Parathyroid adenoma (tissue), 2 donors: Measurements from ENCODE around the gene RAPGEF6.

Experiments
- H2AFZ ChIP-seq: fragments of 300-600 bp; sonication (generic); one replicate; pipeline ENCODE4 v1.7.0; 2017; ENCODE audit warnings: antibody characterized with exemption, mild to moderate bottlenecking
- H3K27ac ChIP-seq: fragments of 300-600 bp; sonication (generic); one replicate; pipeline ENCODE4 v1.7.0; 2017
- H3K27me3 ChIP-seq: fragments of 300-600 bp; sonication (generic); one replicate; pipeline ENCODE4 v1.7.0; 2017; ENCODE audit warnings: low read length; ENCODE audit not compliant: control insufficient read depth, insufficient read depth
- H3K36me3 ChIP-seq: fragments of 300-600 bp; sonication (generic); one replicate; pipeline ENCODE4 v1.7.0; 2017; ENCODE audit warnings: low read length; ENCODE audit not compliant: control insufficient read depth, insufficient read depth
- H3K4me1 ChIP-seq: fragments of 300-600 bp; sonication (generic); one replicate; pipeline ENCODE4 v1.7.0; 2017; ENCODE audit warnings: control low read depth
- H3K4me2 ChIP-seq: fragments of 300-600 bp; sonication (generic); one replicate; pipeline ENCODE4 v1.7.0; 2017; ENCODE audit warnings: low read length
- H3K4me3 ChIP-seq: fragments of 300-600 bp; sonication (generic); one replicate; pipeline ENCODE4 v1.7.0; 2017; ENCODE audit warnings: low read depth, low read length
- H3K79me2 ChIP-seq: fragments of 300-600 bp; sonication (generic); one replicate; pipeline ENCODE4 v1.7.0; 2017; ENCODE audit warnings: control low read depth
- H3K9ac ChIP-seq: fragments of 300-600 bp; sonication (generic); one replicate; pipeline ENCODE4 v1.7.0; 2017; ENCODE audit warnings: mild to moderate bottlenecking
- H3K9me3 ChIP-seq: fragments of 300-600 bp; sonication (generic); one replicate; pipeline ENCODE4 v1.7.0; 2017; ENCODE audit warnings: low read length; ENCODE audit not compliant: control insufficient read depth
- TF ChIP-seq, protein P1 (sequence below): fragments of 300-600 bp; sonication (generic); IDR thresholded peaks from one replicate; pipeline ENCODE4 v1.7.0; 2017; ENCODE audit warnings: antibody characterized with exemption, mild to moderate bottlenecking
- donor health status: primary hyperparathyroidism.

Gene RAPGEF6

GRCh38 chr5:131634996-131635683, at the start of gene RAPGEF6:
Gene RAPGEF6 (minus strand): TSS chr5:131635229. CDS start chr5:131635030, 199 bp downstream.
- H3K79me2 ChIP-seq: peaks cover 40% of the 10 kb centered on the region
- H3K27me3 ChIP-seq: no peaks in the 10 kb centered on the region
- peaks cover 18% of the 10 kb centered on the region for H3K4me1 ChIP-seq
- TF ChIP-seq, protein P1, sequence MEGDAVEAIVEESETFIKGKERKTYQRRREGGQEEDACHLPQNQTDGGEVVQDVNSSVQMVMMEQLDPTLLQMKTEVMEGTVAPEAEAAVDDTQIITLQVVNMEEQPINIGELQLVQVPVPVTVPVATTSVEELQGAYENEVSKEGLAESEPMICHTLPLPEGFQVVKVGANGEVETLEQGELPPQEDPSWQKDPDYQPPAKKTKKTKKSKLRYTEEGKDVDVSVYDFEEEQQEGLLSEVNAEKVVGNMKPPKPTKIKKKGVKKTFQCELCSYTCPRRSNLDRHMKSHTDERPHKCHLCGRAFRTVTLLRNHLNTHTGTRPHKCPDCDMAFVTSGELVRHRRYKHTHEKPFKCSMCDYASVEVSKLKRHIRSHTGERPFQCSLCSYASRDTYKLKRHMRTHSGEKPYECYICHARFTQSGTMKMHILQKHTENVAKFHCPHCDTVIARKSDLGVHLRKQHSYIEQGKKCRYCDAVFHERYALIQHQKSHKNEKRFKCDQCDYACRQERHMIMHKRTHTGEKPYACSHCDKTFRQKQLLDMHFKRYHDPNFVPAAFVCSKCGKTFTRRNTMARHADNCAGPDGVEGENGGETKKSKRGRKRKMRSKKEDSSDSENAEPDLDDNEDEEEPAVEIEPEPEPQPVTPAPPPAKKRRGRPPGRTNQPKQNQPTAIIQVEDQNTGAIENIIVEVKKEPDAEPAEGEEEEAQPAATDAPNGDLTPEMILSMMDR: no peak
- no peaks in the 10 kb centered on the region for H3K9me3 ChIP-seq
- H3K9ac ChIP-seq: peak within 1 kb of the TSS; percentile 85
- peak within 1 kb of the TSS; percentile 86 for H3K4me3 ChIP-seq
- H3K4me2 ChIP-seq: peak within 1 kb of the TSS; percentile 94
- peak within 1 kb of the TSS; percentile 87 for H2AFZ ChIP-seq
- H3K36me3 ChIP-seq: no peaks in the 10 kb centered on the region
- peak within 1 kb of the TSS; percentile 99 for H3K27ac ChIP-seq

DNA sequence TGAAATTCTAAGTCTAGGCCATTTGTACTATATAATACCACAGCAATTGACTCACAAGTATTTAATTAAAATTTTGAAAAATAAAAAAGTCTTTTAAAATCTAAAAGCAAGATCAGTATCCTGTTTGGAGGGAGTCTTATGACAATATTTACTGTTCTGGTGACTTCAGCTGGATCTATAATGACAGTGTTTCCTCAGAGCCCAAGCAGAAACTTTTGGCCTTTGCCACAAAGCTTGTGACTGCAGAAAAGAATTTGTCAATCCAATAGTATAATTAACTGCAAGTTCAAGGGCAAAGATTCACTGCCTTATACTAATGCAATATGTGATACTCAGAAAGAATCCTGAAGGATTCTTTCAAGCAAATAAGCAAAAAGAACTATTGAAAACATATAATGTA, 49.6 kb upstream of the RAPGEF6 start:
- Histone ChIP-seq H3K27ac (no peak overlapping the region), H3K9ac (no peak overlapping the region)

DNA sequence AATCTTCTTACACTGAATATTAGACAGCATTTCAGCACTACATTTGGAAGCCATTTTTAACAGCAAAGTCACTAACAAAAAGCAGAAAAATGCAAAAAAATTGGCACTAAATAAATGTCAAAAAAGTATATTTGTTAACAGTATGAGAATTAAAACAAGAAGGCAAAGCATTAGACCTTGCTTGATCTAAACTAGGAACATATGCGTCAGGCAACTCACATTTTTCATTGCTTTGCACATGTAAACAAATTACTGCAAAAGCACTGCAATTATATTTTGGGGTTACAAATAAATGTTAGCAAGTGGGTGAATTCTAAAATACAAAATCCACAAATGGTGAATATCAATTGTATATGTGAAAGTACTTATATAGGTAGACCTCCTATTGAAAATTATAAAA, 49.0 kb upstream of the RAPGEF6 start:
- no peaks in the 10 kb centered on the region for H3K36me3 ChIP-seq
- H3K27ac ChIP-seq: no peak overlapping the region
- H3K4me2 ChIP-seq: no peak overlapping the region
- no peaks in the 10 kb centered on the region for H3K4me1 ChIP-seq
- TF ChIP-seq, protein P1: no peak
- H3K79me2 ChIP-seq: no peaks in the 10 kb centered on the region
- no peak overlapping the region for H3K4me3 ChIP-seq
- no peaks in the 10 kb centered on the region for H3K27me3 ChIP-seq
- no peak overlapping the region for H3K9ac ChIP-seq
- no peak overlapping the region for H2AFZ ChIP-seq
- H3K9me3 ChIP-seq: no peaks in the 10 kb centered on the region

More for the DNA sequence above, 49.6 kb upstream of the RAPGEF6 start:
- TF ChIP-seq, protein P1: no peak
- no peaks in the 10 kb centered on the region for H3K27me3 ChIP-seq
- H3K36me3 ChIP-seq: no peaks in the 10 kb centered on the region
- H3K4me3 ChIP-seq: no peak overlapping the region
- no peak overlapping the region for H2AFZ ChIP-seq
- no peak overlapping the region for H3K4me2 ChIP-seq
- H3K79me2 ChIP-seq: no peaks in the 10 kb centered on the region
- no peaks in the 10 kb centered on the region for H3K4me1 ChIP-seq
- H3K9me3 ChIP-seq: no peaks in the 10 kb centered on the region

DNA sequence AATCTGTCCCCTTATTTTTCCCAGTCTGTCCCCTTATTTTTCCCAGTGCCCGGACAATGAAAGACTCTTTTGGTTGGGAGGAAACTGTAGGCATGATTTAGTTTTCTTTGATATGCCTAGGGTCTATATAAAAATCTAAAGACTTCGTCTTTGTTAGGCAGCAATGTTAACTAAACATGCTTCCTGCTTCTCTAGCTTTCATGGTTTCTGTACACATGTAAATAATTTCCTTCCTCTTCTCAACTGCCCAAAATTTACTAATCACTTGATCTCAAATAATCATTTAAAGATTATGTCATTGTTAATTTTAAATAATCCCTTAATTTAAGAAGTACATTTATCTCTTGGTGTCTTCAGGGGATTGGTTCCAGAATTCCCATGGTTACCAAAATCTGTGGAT, 47.8 kb upstream of the RAPGEF6 start:
- Histone ChIP-seq H3K4me2 (no peak overlapping the region), H3K4me3 (no peak overlapping the region), H3K27me3 (no peaks in the 10 kb centered on the region), H3K79me2 (no peaks in the 10 kb centered on the region), H3K9me3 (no peaks in the 10 kb centered on the region), H2AFZ (no peak overlapping the region), H3K27ac (no peak overlapping the region), H3K36me3 (no peaks in the 10 kb centered on the region), H3K4me1 (no peaks in the 10 kb centered on the region), H3K9ac (no peak overlapping the region)
- TF ChIP-seq, protein P1: no peak

- no peaks in the 10 kb centered on the region for H3K4me1 ChIP-seq
- H3K9ac ChIP-seq: no peak overlapping the region
- H3K4me3 ChIP-seq: no peak overlapping the region
- no peak overlapping the region for H3K4me2 ChIP-seq
- H2AFZ ChIP-seq: no peak overlapping the region
- H3K79me2 ChIP-seq: no peaks in the 10 kb centered on the region
- TF ChIP-seq, protein P1: no peak
- no peak overlapping the region for H3K27ac ChIP-seq
- no peaks in the 10 kb centered on the region for H3K36me3 ChIP-seq
- no peaks in the 10 kb centered on the region for H3K9me3 ChIP-seq
- no peaks in the 10 kb centered on the region for H3K27me3 ChIP-seq
Measured at GRCh38 chr5:131682175-131682574, 47.1 kb upstream of the RAPGEF6 start.
